HG02973 (cell line): ENCODE results near the gene MVD.
"Not testable (repeated sequence)": the region's sequence is repeated elsewhere in the genome, so short reads cannot be mapped to it uniquely, and the experiment has no call there.

Experiments
- ATAC-seq: cut with Tn5 transposase; IDR thresholded peaks from one replicate; pipeline ENCODE4 v1.9.1; 2021; ENCODE audit warnings: moderate library complexity; ENCODE audit not compliant: unreplicated experiment

MVD gene

DNA sequence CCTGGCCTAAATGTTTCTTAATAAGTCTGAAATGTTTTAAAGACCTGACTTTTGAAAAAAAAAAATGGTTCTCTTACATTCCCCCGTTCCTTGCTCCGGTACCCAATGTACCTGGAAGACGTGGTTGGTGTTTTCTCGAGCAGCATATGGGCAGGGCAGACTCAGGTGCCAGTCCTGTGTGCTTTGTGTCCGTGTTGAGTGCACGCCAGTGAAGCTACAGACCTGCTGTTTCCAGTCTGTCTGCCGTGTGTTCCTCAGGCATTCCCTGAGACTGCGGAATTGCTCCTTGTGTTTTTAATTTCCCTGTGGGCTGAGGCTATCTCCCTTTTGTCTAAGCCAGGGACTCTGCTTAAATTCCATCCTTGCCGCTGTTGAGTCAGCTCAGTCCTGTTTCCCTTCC, 36.2 kb downstream of the MVD start:
- ATAC-seq: no peak

DNA sequence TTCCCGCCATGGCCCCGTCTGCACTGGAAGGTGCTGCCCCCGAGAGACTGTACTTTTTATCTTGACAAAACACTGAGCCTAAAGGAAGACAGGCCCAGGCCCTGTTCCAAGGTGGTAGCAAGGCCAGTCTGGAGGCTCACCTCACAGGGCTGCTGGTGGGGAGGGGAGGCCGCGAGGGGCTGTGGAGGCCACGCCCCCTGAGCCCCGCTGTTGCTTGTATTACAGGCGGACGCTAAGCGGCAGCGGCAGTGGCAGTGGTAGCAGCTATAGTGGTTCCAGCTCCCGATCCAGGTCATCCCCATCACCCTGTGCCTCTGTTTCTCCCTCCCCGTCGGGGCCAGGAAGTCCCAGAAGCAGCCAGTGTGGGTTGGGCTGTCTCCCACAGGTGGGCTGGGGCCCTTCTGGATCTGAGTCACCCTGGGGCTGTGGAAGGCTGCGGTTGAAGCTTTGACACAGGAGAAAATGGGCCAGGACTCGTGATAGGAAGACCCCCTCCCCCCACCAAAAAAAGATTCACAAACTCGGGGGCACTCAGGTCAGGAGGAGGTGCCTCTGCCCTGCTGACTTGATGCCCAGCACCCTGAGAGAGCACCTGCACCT, 37.8 kb downstream of the MVD start:
- ATAC-seq: no peak

DNA sequence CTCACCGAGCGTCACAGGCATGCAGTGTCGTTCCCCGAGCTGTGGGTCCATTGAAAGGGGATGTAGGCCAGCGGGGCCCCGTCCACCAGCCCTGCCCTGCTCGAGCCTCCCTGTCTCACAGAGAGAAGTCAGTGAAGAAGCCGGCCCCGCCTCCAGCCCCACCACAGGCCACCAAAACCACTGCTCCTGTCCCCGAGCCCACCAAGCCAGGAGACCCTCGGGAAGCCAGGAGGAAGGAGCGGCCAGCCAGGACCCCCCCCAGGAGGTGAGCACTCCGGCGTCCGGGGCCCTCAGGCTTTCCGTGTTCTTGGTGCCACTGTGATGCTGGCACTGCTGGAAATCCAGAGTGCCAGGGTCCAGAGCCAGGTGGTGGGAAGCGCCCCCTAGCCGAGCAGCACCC, 38.4 kb downstream of the MVD start:
- ATAC-seq: no peak

DNA sequence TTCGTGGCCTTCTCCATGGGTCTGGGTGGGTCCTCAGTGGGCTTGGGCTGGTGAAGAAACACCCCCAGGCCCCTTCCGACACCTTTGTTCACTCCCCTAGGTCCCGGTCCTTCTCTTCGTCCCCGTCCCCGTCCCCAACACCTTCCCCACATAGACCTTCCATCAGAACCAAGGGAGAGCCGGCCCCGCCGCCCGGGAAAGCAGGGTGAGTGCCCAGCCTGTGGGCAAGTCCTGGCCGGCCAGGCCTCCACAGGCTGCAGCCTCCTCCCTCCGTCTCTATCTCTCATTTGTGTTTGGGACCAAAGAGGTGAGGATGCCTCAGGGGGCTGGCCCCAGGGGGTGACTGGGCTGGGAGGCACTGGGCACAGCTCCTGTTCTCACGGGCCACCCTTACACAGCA, 39.0 kb downstream of the MVD start:
- ATAC-seq: no peak

DNA sequence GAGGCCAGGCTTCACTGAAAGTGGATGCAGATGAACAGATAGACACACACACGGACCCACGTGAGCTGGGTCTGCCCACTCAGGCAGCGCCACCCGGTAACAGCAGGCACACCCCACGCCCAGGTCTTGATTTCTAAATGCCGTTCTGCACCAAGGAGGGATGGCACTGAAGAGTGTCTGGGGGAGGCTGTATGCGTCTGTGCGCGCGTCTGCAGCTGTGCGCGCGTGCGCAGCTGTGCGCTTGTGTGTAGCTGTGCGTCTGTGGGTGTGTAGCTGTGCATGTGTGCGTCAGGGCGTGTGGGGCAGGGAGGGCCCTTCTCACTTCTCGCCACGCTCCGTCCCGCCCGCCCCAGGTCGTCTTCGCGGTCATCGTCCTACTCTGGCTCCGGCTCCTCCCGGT, 40.0 kb downstream of the MVD start:
- ATAC-seq: no peak

DNA sequence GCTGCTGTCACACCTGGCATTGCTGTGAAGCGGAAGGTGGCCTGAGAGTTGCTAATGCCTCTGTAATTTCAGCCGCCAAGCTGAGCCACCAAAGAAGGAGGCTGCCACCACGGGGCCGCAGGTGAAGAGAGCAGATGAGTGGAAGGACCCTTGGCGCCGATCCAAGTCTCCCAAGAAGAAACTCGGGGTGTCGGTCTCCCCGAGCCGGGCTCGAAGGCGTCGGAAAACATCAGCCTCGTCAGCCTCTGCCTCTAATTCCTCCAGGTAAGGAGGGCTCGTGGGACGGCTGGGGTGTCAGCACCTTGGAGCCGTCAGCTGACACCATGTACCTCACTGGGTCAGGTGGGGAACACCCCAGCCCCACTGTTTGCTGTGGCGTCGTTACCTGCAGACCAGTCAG, 40.8 kb downstream of the MVD start:
- ATAC-seq: no peak

DNA sequence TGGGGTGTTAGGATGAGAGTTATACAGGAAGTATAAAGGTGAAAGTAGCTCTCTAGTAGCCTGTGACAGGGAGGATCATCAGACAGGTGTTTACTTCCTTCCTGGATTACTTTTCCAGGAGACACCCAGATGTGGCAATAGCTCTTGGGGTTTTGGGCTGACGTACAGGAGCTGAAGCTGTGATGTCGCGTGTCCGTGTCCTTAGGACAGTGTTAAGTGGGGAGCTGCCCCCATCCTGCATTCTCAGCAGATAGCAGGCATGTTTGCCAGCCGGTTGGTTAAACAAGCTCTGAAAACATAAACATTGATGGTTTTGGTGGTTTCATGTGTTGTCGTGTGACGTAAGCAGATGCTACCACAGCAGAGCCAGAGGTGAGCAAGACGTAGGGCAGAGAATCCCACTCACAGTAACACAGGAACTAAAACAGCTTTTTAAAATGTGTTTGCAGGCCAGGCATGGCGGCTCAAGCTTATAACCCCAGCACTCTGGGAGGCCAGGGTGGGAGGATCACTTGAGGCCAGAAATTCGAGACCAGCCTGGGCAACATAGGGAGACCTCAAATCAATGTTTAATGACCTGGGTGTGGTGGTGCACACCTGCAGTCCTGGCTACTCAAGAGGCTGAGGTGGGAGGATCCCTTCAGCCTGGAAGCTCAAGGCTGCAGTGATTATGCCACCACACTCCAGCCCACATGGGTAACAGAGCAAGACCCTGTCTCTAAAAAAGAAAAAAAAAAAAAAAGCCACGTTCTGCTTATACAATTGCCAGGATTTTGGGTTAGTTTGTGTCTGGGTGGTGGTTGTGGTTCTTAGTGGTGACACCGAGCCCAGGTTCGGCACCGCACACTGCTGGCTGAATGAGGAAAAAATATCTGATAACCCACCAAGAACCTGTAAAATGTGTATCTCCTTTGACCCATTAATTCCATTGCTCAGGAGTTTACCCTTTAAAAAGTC, 42.8 kb downstream of the MVD start:
- ATAC-seq: no peak

DNA sequence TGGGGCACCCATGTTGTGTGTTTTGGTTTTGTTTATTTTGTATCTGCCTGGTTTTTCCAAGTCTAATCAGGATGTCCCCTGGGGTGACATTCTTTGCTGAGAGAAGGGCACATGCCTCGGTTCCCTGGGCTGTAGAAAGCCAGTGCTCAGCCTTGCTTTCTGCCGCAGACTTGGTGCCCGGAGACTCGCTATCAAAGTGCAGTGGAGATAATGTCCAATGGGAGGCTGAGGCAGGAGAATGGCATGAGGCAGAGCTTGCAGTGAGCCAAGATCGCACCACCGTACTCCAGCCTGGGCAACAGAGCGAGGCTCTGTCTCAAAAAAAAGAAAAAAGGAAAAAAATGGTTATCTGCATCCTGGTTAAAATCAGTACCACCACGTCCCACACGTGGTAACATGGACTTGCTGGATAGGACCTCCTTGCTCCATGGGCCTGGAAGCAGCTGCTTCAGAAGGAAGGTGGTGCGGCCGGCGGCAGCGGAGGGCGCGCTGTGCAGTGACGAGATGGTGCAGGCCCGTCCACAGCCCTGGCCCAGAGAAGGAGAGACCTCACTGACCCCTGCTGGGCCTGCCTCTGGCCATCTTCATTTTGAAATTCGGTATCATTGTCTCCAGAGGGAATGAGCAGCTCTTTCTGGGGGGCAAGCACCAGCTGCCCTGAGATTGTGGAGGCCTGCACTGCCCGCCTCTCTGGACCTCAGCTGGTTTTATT, 43.8 kb downstream of the MVD start:
- ATAC-seq: no peak

DNA sequence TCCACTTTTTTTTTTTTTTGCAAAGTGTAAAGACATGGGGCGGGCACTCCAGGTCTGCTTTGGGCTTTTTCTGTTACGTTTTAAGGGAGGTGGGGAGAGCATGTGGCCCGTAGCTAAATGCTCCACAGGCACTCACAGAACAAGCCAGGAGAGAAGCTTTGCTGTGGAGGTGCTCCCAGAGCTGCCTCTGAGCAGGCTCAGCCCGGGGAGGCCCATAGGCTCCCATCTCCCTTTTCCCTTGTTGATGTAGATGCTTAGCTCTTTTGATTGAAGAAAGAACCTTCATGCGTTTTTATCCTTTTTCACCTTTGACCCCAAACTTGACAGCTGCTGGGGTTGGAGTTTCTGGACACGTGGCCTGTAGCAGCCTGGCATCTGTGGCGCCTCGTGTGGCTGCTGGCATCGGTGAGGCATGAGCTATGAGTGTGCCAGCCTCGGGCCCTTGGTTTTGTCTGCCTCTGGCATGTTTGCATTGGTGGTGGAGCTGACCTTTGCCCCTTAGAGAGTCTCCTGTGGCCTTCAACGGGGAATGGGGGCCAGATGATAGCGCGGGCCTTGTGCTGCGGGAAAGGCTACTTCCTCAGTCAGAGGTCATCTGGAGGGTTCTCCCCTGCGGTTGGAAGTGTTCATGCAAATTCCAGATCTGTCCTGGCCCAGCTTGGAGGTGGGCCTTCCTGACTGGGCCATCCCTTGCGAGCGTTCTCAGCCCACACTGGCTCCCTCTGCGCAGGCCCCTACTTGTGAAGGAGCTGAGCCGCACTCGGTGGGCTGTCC, 44.5 kb downstream of the MVD start:
- no peak for ATAC-seq

DNA sequence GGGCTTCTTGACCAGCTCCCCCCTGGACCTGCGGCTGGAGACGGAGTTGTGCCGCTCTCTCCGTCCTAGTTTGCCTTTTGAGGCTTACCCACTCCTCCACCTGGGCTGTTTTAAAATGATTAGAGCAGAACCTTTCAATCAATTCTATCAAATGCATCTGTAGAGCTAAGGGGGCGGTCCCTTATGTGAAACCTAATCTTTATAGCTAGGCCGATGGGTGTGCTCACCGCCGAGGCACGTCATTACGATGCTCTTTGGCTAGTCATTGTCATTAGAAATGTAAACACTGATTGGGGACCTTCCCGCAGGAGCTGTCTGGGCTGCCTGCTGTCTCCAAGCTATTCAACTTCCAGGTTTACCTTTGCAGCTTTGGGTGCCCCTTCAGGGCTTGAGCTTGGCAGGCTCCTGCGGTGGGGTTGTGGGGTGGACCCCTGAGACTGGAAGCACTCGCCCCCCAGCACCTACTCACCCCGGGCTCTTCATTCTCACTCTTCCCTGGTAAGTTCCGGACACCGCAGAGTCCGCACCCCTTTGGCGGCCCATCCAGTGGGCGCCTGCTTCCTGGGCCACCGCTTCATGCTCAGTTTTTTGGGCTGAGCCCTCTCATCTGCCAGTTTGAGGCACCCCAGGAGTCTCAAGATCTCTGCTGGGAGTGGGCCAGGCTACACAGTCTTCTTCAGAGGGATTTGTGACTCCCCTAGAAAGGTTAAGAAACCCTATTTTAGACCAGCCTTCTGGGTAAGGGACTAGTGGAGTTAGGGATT, 45.4 kb downstream of the MVD start:
- ATAC-seq: no peak

DNA sequence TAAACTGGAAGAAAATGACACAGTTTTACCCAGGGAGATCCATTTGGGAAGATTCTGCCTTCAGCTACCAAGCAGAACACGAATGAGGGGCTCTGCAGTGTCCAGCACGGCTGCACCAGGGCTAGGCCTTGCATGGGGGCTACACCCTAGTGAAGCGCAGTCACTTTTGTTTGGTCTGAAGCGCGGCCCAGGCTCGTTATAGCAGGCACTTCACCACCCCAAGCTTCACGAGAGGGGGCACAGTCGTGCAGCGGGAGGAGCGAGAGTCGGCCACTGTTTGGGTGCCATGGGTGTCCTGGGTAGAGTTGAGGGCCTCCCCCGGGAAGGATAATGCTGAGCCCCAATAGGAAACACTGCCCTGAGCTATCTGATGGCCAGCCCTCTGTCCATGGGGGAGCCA, 46.2 kb downstream of the MVD start:
- ATAC-seq: no peak

DNA sequence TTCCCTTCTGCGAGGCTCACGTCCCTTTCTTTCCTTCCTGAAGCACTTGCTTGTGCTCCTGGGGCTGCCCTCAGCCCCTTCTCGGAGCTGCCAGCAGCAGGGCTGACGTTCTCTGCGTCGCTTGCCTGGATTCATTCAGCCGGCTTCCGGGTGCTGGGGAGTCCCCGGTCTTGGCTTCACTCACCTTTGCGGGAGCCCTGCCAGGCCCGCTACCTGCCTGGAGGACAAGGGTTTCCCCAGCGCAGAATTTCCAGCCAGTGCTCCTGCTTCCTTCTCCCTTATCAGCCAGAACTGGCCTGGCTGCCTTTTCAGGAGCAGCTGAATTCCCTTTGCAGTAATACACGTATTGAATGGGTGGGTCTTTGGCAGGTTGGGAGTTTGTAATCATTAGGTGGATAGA, 46.6 kb downstream of the MVD start:
- ATAC-seq: no peak

DNA sequence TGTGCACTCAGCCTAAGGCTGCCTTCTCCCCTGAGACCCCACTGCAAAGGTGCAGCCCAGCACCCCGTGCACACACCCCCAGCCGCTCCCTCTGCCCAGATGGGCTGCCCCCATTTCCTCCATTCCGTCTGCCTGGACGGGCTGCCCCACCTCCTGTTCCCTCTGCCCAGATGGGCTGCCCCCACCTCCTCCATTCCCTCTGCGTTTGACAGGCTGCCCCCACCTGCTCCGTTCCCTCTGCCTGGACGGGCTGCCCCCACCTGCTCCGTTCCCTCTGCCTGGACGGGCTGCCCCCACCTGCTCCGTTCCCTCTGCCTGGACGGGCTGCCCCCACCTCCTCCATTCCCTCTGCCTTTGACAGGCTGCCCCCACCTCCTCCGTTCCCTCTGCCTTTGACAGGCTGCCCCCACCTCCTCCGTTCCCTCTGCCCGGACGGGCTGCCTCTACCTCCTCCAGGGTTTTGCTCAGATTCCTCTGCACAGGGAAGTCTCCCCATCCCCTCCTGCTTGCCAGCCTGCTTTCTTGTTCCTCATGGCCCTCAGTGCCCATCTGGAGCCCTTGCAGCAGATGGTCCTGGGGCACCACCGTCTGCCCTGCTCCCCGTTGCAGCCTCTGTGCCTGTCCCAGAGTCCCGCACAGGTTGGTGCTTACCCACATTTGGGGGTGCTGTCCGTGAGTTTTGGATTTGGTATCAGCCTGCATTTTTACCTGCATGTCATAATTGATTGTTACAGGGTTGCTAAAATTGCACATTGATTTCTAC, 47.9 kb downstream of the MVD start:
- no peak for ATAC-seq

DNA sequence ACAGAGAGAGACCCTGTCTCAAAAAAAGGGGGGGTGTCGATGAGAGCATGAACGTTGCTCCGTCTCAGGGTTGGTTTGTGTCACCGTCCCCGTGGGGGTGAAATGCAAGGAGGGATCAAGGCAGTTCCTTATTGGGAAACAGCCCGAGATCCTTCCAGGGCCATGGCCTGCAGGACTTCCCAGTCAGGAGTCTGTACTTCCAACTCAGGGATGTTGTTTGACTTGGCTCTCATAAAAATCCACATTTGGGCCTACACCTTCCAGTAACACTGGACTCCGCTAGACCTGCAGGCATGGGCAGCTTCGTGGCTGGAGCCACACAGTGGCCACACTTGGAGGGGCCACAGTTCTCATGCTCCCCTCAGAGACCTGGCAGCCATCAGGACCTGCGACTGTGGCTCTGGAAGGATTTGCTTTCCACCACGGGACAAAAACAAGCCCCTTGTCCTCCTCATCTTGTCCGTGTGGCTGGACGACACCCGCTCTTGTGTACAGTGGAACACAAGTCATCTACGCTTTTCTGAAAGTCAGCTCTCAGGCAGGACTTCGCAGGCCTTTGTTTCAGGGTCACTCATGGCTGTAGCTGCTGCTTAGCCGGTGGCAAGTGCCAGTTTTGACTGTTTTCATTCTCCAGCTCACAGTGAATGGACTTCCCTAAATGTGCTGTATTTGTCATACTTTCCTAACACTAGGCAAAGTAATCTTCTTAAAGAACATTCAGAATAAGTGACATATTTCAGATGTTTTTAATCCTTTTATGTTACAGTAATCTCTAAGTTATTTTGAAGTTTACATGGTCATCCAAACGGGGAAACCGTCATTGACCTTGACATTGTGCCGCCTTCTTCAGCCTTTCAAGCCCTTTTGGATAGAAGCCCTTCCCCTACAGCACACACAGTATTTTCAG, 48.7 kb downstream of the MVD start:
- ATAC-seq: no peak

DNA sequence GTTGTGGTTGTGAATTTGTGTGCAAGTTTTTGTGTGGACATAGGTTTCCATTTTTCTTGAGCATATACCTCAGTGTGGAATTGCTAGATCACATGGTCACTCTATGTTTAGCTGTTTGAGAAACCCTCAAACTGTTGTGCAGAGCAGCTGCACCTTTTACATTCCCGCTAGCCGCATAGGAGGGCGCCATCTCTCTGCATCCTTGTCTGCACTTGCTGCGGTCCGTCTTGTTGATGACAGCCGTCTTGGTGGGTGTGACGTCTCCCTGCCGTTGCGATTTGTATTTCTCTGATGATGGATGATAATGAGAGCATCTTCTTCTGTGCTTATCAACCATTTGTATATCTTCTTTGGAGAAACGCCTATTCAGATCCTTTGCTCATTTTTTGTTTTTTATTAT, 49.6 kb downstream of the MVD start:
- no peak for ATAC-seq

DNA sequence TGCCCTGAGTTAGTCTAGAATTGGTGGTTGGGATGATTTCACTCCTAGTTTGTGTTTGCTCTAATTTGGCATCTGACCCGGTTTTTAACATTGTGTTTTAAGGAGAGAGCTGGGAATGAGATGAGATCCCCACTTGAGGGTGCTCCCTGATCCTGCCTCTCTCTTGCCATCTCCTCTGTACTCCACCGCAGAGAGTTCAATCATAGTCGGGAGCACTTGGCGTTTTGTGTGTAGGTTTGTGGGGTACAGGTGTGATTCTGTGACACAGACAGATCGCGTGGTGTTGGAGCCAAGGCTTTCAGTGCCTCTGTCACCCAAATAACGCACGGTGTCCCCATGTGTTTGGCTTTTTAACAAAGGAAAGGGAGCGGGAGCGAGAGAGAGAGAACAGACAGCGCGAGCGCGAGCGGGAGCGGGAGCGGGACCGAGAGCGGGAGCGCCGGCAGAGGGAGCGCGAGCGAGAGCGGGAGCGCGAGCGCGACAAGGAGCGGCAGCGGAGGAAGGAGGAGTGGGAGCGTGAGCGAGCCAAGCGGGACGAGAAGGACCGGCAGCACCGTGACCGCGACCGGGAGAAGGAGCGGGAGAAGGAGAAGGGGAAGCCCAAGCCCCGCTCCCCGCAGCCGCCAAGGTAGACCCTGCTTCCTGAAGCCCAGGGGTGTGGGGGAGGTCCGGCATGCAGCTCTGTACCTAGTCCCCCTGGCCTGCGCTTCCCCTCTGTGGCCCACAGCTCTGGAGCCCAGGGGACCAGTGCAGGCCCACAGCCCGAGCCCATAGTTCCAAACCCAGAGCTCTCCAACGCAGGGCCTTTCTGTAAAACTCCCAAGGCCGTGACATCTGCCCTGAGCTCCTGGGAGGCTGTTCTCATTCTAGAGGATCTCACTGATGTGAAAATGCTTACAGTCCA, 51.7 kb downstream of the MVD start:
- ATAC-seq: no peak

DNA sequence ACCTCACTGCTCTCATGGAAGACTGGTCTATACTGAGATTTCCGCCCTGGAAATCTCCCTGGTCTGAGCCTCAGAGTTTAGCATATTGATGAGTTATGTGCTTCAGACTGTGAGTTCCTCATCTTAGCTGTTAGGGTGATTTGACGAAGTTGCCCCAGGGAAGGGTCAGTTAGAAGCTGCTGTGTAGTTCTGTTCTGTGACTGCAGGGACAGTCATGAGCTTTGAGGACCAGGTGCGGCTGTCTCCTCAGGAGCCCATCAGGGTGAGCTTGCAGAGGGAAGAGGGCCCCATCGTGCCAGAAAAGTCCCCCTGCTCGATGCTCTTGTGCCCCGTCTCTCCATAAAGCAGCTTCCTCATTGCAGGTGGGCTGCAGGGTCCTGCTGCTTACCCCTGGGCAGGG, 52.8 kb downstream of the MVD start:
- no peak for ATAC-seq

DNA sequence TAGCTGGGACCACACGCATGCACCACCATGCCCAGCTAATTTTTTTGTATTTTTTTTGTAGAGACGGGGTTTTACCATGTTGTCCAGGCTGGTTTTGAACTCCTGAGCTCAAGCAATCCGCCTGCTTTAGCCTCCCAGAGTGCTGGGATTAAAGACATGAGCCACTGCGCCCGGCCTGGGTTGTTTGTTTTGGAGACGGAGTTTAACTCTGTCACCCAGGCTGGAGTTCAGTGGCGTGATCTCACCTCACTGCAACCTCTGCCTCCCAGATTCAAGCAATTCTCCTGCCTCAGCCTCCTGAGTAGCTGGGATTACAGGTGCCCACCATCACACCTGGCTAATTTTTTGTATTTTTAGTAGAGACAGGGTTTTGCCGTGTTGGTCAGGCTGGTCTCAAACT, 53.5 kb downstream of the MVD start:
- not testable (repeated sequence) for ATAC-seq
